COLO829 (cell line): ENCODE data around the gene LTBP4.
A peak's percentile ranks its signal among the peaks of the same experiment; 100 is the strongest.
"Not testable (repeated sequence)": the region's sequence is repeated elsewhere in the genome, so short reads cannot be mapped to it uniquely, and the experiment has no call there.

Experiments used
- DNase-seq: peaks from one replicate; pipeline ENCODE4 v3.0.0; 2012; ENCODE audit warnings: low spot score

Gene LTBP4

GRCh38 chr19:40611900-40612698 is 10.9 kb downstream of the LTBP4 start:
- no peak for DNase-seq

- peak; percentile 94 for DNase-seq
Observed at GRCh38 chr19:40612831-40613689, 11.9 kb downstream of the LTBP4 start.

DNA sequence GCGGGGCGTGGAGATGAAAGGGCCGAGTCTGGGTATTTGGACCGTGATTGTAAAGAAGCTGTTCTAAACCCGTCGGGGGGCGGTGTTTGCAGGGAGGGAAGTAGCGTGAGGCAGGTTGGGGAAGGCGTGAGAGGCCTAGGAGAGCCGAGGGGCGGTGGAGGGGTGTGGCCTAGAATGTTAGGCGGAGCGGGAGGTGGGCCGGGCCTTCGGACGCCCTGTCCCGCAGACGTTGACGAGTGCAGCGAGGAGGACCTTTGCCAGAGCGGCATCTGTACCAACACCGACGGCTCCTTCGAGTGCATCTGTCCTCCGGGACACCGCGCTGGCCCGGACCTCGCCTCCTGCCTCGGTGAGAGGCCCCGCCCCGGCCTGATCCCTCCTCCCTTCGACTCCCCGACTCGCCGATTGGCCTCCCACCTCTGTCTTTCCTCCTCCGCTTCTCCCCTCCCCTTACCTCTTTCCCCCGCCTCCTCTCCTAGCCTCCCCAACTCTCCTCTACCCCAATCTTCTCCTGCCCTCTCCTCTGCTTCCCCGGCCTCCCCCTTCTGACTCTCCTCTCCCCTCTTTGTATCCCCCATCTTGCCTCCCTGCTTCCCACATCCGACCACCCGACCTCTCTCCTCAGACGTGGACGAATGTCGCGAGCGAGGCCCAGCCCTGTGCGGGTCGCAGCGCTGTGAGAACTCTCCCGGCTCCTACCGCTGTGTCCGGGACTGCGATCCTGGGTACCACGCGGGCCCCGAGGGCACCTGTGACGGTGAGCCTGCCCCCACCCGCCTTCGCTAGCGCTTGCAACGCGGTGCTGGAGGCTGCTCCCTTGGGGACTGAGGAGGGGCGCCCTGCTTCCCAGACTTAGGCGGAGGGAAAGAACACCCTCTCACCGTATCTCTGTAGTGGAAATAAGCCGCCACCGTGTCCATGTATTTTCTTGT is 12.8 kb downstream of the LTBP4 start:
- DNase-seq, result peak; percentile 72

DNA sequence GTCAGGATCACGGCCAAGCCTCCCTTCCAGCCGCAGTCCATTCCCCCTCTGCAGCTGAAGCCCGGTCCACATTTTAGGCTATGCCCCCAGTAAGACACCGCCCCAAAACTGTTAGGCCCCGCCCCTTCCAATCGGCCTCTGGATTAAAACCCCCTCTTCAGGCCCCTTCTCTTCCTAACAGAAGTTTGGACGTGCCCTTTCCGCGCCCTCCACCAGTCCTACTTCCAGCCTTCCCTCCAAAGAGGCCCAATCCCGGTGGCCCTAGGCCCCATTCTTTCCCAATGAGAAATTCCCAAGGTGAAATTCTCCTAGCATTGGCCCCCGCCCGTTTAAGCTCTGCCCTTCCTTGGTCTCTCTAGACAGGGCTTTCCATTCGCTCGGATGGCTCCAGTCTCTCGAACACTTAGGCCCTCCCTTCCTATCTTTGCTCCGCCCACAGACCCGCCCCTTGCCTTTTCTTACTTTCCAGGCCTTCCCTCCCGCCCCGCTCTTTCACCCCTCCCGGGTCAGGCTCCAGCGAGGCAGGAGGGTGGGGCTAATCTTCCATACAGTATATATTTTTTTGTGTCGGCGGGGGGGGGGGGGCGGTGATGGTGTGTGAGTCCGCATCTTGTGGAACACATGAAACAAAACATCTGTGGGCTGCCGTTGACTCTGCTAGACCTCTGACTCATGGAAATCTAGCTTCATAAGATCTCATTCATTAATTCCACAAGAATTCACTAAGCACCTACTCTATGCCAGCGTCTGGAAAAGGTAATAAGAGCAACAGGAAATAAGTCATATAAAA is 13.6 kb downstream of the LTBP4 start:
- peak; percentile 95 for DNase-seq

- DNase-seq, result no peak
Observed at GRCh38 chr19:40616178-40616577, 15.0 kb downstream of the LTBP4 start.

GRCh38 chr19:40616941-40617340 is 15.8 kb downstream of the LTBP4 start:
- no peak for DNase-seq

- DNase-seq, result no peak
Observed at GRCh38 chr19:40617961-40618360, 16.8 kb downstream of the LTBP4 start.

DNA sequence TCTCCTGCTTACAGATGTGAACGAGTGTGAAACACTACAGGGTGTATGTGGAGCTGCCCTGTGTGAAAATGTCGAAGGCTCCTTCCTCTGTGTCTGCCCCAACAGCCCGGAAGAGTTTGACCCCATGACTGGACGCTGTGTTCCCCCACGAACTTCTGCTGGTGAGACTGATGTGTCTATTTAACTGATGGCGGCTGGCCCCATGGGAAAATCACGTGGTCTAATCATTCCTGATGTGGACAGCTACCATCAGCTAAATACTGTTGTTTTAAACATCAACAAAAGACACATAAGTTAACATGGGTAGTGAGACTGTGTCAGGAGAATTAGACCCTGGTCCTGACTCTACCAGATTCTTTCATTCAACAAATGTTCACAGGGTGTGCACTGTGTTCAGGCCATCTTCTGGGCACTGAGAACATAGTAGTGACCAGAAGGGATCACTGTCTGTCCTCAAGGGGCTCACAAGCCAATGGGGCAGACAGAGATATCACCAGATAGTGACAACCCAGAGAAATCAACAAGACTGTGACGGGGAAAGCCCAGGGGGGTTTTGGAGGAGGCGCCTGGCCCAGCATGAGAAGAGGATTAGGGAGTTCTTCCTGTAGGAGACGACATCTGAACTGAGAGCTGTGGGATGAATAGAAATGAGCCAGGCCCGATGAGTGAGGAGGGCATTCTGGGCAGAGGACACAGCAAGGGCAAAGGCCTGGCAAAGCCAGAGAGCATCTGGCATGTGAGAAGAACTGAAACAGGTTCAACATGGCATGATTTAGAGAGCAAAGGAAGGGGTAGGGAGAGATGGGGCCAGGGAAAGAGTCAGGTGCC is 18.4 kb downstream of the LTBP4 start:
- no peak for DNase-seq

GRCh38 chr19:40620161-40620485 is 19.0 kb downstream of the LTBP4 start:
- DNase-seq, result no peak

DNA sequence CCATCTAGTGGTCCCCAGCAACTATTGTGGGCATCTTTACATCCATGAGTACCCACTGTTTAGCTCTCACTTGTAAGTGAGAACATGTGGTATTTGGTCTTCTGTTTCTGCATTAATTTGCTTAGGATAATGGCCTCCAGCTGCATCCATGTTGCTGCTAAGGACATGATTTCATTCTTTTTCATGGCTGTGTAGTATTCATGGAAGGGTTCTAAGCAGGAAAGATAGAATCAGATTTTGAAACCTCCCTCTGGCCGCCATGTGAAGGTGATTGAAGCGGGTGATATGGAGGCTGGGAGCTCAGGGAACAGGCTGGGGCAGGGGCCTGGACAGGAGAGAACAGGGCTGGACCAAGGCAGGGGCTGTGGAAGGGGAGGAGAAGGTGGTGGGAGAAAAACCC is 20.1 kb downstream of the LTBP4 start:
- DNase-seq, result no peak

DNA sequence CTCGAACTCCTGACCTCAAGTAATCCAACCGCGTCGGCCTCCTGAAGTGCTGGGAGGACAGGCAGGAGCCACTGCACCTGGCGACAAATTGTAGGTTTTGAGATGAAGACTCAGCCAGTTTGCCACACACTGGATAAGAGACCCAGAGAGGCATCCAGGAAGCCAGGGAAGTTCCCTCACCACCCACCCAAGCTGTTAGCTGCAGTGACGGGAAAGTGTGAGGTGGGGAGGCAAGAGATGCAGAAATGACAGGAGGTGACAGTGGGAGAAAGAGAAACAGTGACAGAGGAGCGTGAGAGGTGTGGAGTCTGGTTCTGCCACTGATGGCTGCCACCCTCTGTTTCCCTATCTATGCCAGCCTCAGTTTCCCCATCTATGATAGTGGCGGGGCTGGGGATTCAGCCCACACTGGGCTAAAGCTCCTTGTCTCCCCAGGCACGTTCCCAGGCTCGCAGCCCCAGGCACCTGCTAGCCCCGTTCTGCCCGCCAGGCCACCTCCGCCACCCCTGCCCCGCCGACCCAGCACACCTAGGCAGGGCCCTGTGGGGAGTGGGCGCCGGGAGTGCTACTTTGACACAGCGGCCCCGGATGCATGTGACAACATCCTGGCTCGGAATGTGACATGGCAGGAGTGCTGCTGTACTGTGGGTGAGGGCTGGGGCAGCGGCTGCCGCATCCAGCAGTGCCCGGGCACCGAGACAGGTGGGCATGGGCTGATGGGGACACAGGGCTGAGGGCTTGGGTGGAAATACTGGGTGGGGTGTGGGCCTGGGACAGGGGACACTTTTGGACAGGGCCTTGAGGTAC is 21.0 kb downstream of the LTBP4 start:
- DNase-seq, result no peak

- DNase-seq, result no peak
Observed at GRCh38 chr19:40622773-40623075, 21.6 kb downstream of the LTBP4 start.

GRCh38 chr19:40623403-40624251 is 22.5 kb downstream of the LTBP4 start:
- peak; percentile 81 for DNase-seq

GRCh38 chr19:40624369-40625153 is 23.4 kb downstream of the LTBP4 start:
- not testable (repeated sequence) for DNase-seq

- DNase-seq, result no peak
Observed at GRCh38 chr19:40625406-40626120, 24.4 kb downstream of the LTBP4 start.

GRCh38 chr19:40626918-40627317 is 25.7 kb downstream of the LTBP4 start:
- DNase-seq, result no peak

GRCh38 chr19:40627486-40628279 is 26.5 kb downstream of the LTBP4 start:
- DNase-seq, result no peak
